ENCODE measurements around the gene ELAVL1. TPM values are rescaled to one million over a fixed set of nuclear protein-coding genes. Genes with fewer than 3 reads are reported as not detected.
A peak's percentile ranks its signal among the peaks of the same experiment; 100 is the strongest.
"Not testable (repeated sequence)": the region's sequence is repeated elsewhere in the genome, so short reads cannot be mapped to it uniquely, and the experiment has no call there.

ELAVL1 gene
- total RNA-seq, 5 donors from 2014 or later (not counting 1 experiment from before 2014, with no cell fraction given): 33.6 to 62.1 (median 57.1) TPM

DNA sequence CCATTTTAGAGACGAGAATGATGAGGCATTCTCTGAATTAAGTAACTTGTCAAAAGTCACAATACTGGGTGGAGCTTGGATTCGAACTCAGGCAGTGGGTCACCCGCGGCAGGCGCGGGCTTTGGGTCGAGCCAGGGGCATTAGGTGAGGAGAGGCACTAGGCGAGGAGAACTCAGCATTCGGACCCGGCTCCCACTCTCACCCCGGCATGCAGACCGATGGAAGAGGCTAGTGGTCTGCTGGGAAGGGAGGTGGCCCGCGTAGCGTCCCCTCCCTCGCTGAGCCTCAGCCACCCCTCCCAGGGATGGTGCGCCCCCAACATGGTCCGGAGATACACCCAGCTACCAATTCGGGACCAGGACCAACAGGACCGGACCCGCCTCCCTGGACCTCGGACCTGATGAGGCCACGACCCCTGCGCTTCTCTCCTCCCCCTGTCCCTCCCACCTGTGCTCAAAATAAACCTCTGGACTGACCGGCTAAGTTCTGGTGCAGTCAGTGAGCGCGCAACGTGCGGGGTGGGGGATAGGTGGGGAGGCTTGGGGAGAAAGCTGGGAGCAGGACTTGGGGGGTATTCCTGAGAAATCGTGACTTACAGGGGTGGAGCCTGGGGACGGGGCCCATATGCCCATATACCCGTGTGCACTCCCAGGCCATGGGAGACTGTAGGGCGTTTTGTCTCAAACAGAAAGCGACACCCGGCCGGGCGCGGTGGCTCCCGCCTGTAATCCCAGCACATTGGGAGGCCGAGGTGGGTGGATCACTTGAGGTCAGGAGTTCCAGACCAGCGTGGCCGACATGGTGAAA lies 86.6 kb downstream of the ELAVL1 start:
- POLR2A ChIA-PET: interaction anchor here in 1 of 2 donors (0.7 to 1.5 kb wide), 2 partner anchors 289 to 453 kb away, joined by 3 to 4 read pairs; partner anchors contain the start of genes PET100 and XAB2
- Mint-ChIP-seq H3K4me3 (peak overlapping the region; percentile 86 to 94 (median 88)), H3K4me1 (peaks cover 29 to 50% (median 35%) of the 10 kb centered on the region in 3 donors), H3K27ac (no peak overlapping the region), H3K36me3 (no peaks in the 10 kb centered on the region), H3K27me3 (peaks cover 10 to 37% of the 10 kb centered on the region in 2 donors), H3K9me3 (no peaks in the 10 kb centered on the region)
- ATAC-seq (replicated peaks in 1 of 4) (no peak), DNase-seq (no peak)
- Histone ChIP-seq H3K27ac (ENCODE audit: low read length) (no peak overlapping the region), H3K9me3 (no peaks in the 10 kb centered on the region), H3K4me1 (ENCODE audit: control insufficient read depth in 1 of 2, extremely low read depth in 1 of 2, insufficient read depth in 2 of 2, low read length in 2 of 2) (peaks cover 17 to 64% of the 10 kb centered on the region in 2 experiments), H3K36me3 (ENCODE audit: control insufficient read depth in 2 of 2, extremely low read depth in 1 of 2, insufficient read depth in 1 of 2, low read length in 1 of 2) (peaks cover 6 to 13% of the 10 kb centered on the region in 2 donors), H3K4me3 (ENCODE audit: control insufficient read depth in 1 of 2, extremely low read depth in 1 of 2, low read length in 1 of 2) (no peak overlapping the region), H3K27me3 (replicated peaks in 1 of 2; ENCODE audit: control insufficient read depth in 2 of 2, extremely low read depth in 1 of 2, insufficient read depth in 2 of 2, low read length in 1 of 2) (peaks cover 3 to 54% of the 10 kb centered on the region in 2 experiments)
- WGBS (ENCODE audit: insufficient coverage): 55% methylated on average over 27 of the region's 42 CpGs
- CTCF ChIA-PET: interaction anchor here in 1 of 2 donors (0.6 to 3.6 kb wide), 5 partner anchors 10 to 83 kb away, joined by 3 to 33 read pairs (median 28); partner anchors contain the start of genes MAP2K7 and TIMM44

DNA sequence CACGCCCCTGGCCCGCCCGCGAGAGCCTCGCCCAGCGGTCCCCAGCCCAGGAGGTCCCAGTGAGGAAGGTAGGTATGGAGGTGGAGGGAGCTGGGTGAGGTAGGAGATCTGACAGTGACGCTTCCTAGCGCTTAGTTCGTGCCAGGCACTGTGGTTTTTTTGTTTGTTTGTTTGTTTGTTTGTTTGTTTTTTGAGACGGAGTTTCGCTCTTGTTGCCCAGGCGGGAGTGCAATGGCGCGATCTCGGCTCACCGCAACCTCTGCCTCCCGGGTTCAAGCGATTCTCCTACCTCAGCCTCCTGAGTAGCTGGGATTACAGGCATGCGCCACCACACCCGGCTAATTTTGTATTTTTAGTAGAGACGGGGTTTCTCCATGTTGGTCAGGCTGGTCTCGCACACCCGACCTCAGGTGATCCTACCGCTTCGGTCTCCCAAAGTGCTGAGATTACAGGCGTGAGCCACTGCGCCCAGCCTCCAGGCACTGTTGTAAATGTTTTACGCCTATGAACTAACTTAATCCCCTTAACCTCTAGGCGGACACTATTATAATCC lies 87.3 kb downstream of the ELAVL1 start:
- POLR2A ChIA-PET: interaction anchor here in 1 of 2 donors (0.7 kb wide), 1 partner anchor 453 kb away, joined by 3 read pairs; no protein-coding TSS in a partner anchor
- H3K36me3 Mint-ChIP-seq; H3K9me3 ChIP-seq; H3K9me3 Mint-ChIP-seq; ATAC-seq (replicated peaks in 1 of 4); DNase-seq; H3K27ac ChIP-seq (ENCODE audit: low read length): not testable (repeated sequence)
- H3K4me3 ChIP-seq (ENCODE audit: control insufficient read depth in 1 of 2, extremely low read depth in 1 of 2, low read length in 1 of 2): peak overlapping the region in 1 of 2 donors; percentile 55
- H3K36me3 ChIP-seq (ENCODE audit: control insufficient read depth in 2 of 2, extremely low read depth in 1 of 2, insufficient read depth in 1 of 2, low read length in 1 of 2): peaks cover 6 to 13% of the 10 kb centered on the region in 2 donors
- H3K4me3 Mint-ChIP-seq: peak overlapping the region in 2 of 3 donors; percentile 9 to 72
- 20% methylated on average over 10 of the region's 29 CpGs for WGBS (ENCODE audit: insufficient coverage)
- peaks cover 29 to 47% (median 35%) of the 10 kb centered on the region in 3 donors for H3K4me1 Mint-ChIP-seq
- peaks cover 17 to 64% of the 10 kb centered on the region in 2 experiments for H3K4me1 ChIP-seq (ENCODE audit: control insufficient read depth in 1 of 2, extremely low read depth in 1 of 2, insufficient read depth in 2 of 2, low read length in 2 of 2)
- CTCF ChIA-PET: interaction anchor here in 1 of 2 donors (0.6 to 1.1 kb wide), 3 partner anchors 10 to 84 kb away, joined by 3 to 6 read pairs (median 3); partner anchors contain the start of gene MAP2K7
- peaks cover 10 to 37% of the 10 kb centered on the region in 2 donors for H3K27me3 Mint-ChIP-seq
- H3K27ac Mint-ChIP-seq: peak overlapping the region in 1 of 2 donors; percentile 28
- peaks cover 3 to 54% of the 10 kb centered on the region in 2 experiments for H3K27me3 ChIP-seq (replicated peaks in 1 of 2; ENCODE audit: control insufficient read depth in 2 of 2, extremely low read depth in 1 of 2, insufficient read depth in 2 of 2, low read length in 1 of 2)

DNA sequence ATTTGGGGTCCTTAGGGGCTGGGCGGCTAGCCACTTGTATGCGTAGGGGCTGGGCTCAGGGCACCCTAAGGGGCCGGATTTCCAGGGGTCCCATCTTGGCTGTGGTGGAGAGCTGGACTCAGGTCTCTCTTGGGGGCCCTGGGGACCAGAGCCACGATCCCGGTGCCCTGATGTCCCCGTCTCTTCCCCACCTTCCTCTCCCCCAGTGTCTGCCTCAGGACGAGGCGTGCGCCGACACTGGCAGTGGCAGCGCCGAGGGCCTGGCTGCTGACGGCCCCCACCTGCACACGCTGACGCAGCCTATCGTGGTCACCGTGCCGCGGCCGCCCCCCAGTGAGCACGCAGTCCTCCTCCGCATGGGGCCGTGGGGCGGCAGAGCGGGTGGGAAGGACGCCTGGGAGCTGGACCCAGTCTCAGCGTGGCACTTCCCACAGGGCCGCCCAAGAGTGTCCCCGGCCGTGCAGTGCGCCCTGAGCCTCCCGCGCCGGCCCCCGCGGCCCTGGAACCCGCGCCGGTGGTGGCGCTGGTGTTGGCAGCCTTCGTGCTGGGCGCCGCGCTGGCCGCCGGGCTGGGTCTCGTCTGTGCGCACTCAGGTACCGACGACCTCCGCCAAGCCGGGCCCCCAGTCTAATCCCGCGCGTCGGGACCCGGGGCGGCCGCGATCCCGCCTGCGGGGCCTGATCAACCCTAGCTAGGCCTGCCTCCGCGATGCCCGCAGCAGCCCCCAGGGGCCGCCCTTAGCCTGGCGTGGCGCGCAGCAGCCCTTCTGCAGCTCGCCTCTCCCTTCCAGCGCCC lies 88.0 kb downstream of the ELAVL1 start:
- Mint-ChIP-seq H3K4me3 (peak overlapping the region; percentile 69 to 76 (median 72)), H3K4me1 (peaks cover 29 to 46% (median 35%) of the 10 kb centered on the region in 3 donors), H3K36me3 (peaks cover 7% of the 10 kb centered on the region), H3K27me3 (peaks cover 10 to 38% of the 10 kb centered on the region in 2 donors), H3K9me3 (no peaks in the 10 kb centered on the region), H3K27ac (no peak overlapping the region)
- Histone ChIP-seq H3K36me3 (ENCODE audit: control insufficient read depth in 2 of 2, extremely low read depth in 1 of 2, insufficient read depth in 1 of 2, low read length in 1 of 2) (peaks cover 6 to 11% of the 10 kb centered on the region in 2 donors), H3K4me3 (ENCODE audit: control insufficient read depth in 1 of 2, extremely low read depth in 1 of 2, low read length in 1 of 2) (peak overlapping the region; percentile 27 to 55), H3K9me3 (no peaks in the 10 kb centered on the region), H3K27ac (ENCODE audit: low read length) (no peak overlapping the region), H3K4me1 (ENCODE audit: control insufficient read depth in 1 of 2, extremely low read depth in 1 of 2, insufficient read depth in 2 of 2, low read length in 2 of 2) (peaks cover 17 to 62% of the 10 kb centered on the region in 2 experiments), H3K27me3 (replicated peaks in 1 of 2; ENCODE audit: control insufficient read depth in 2 of 2, extremely low read depth in 1 of 2, insufficient read depth in 2 of 2, low read length in 1 of 2) (peaks cover 3 to 54% of the 10 kb centered on the region in 2 experiments)
- DNase-seq (peak in 27 of 35 experiments; percentile 25 to 75 (median 45)), ATAC-seq (replicated peaks in 1 of 4) (peak; percentile 8 to 19 (median 15))
- CTCF ChIA-PET: interaction anchor here in 1 of 2 donors (0.6 to 1.1 kb wide), 3 partner anchors 11 to 84 kb away, joined by 3 to 6 read pairs (median 3); partner anchors contain the start of gene MAP2K7
- 1% methylated on average over 69 of the region's 71 CpGs for WGBS (ENCODE audit: insufficient coverage)
- POLR2A ChIA-PET: no interaction called here

DNA sequence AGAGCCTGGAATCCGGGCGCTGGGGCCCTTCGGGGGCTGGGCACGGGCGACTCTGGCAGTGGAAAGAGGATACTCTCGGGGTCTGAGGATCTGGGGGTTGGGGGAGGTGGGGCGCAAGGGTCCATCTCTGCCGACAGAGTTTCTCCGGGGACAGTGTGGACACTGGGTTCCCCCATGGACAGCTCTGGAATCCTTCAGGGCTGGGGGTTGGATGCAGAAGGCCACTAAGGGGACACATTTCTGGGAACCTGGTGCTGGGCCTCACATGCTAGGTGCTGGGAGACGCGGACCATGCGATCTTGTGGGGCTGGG lies 88.5 kb downstream of the ELAVL1 start:
- H3K9me3 Mint-ChIP-seq: no peaks in the 10 kb centered on the region
- H3K4me1 ChIP-seq (ENCODE audit: control insufficient read depth in 1 of 2, extremely low read depth in 1 of 2, insufficient read depth in 2 of 2, low read length in 2 of 2): peaks cover 17 to 57% of the 10 kb centered on the region in 2 experiments
- CTCF ChIA-PET: no interaction called here
- POLR2A ChIA-PET: no interaction called here
- peaks cover 25 to 41% (median 34%) of the 10 kb centered on the region in 3 donors for H3K4me1 Mint-ChIP-seq
- ATAC-seq (replicated peaks in 1 of 4): no peak
- H3K4me3 Mint-ChIP-seq: peak overlapping the region; percentile 69 to 76 (median 72)
- H3K27me3 ChIP-seq (replicated peaks in 1 of 2; ENCODE audit: control insufficient read depth in 2 of 2, extremely low read depth in 1 of 2, insufficient read depth in 2 of 2, low read length in 1 of 2): peaks cover 3 to 54% of the 10 kb centered on the region in 2 experiments
- H3K36me3 Mint-ChIP-seq: peaks cover 10% of the 10 kb centered on the region
- no peak overlapping the region for H3K27ac Mint-ChIP-seq
- peaks cover 8 to 10% of the 10 kb centered on the region in 2 donors for H3K36me3 ChIP-seq (ENCODE audit: control insufficient read depth in 2 of 2, extremely low read depth in 1 of 2, insufficient read depth in 1 of 2, low read length in 1 of 2)
- H3K4me3 ChIP-seq (ENCODE audit: control insufficient read depth in 1 of 2, extremely low read depth in 1 of 2, low read length in 1 of 2): peak overlapping the region; percentile 27 to 55
- H3K9me3 ChIP-seq: no peaks in the 10 kb centered on the region
- WGBS (ENCODE audit: insufficient coverage): 6% methylated on average over 12 of the region's 12 CpGs
- no peak for DNase-seq
- no peak overlapping the region for H3K27ac ChIP-seq (ENCODE audit: low read length)
- H3K27me3 Mint-ChIP-seq: peaks cover 10 to 38% of the 10 kb centered on the region in 2 donors

DNA sequence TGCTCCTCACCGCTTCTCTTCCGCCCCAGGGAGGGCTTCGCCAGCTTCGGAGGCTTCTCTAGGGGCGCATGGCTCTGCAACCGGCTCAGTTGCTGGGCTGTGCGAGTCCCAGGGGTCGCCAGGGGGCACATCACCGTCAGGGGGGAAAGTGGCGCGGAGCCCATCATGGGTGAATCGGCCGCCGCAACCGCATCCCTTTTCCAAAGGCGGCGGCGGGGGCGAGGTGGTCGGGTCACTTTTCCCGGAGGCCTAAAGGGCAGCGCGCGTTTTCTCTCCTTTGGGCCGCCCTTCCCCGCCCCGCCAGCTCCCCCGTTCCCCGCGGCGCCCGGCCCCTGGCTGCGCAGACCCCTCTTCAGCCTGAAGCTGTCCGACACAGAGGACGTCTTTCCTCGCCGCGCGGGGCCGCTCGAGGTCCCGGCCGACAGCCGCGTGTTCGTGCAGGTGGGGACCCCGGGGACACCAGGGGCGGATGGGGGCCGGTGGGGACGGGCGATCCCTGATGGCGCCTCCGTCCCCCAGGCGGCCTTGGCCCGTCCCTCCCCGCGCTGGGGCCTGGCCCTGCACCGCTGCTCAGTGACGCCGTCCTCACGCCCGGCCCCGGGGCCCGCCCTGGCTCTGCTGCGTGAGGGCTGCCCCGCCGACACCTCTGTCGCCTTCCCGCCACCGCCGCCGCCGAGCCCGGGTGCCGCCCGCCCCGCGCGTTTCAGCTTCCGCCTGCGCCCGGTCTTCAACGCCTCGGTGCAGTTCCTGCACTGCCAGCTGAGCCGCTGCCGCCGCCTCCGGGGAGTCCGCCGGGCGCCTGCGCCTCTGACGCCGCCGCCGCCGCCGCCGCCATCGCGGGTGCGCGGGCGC lies 89.1 kb downstream of the ELAVL1 start:
- WGBS (ENCODE audit: insufficient coverage): under 1% methylated on average over 104 of the region's 104 CpGs
- Mint-ChIP-seq H3K27ac (peak overlapping the region in 1 of 2 donors; percentile 11), H3K4me3 (peak overlapping the region; percentile 34 to 72 (median 51)), H3K27me3 (peaks cover 10 to 38% of the 10 kb centered on the region in 2 donors), H3K4me1 (peaks cover 23 to 35% (median 29%) of the 10 kb centered on the region in 3 donors), H3K9me3 (no peaks in the 10 kb centered on the region), H3K36me3 (peaks cover 14% of the 10 kb centered on the region)
- H3K27ac ChIP-seq (ENCODE audit: low read length): no peak overlapping the region
- DNase-seq: peak in 28 of 35 experiments; percentile 23 to 75 (median 46)
- H3K4me1 ChIP-seq (ENCODE audit: control insufficient read depth in 1 of 2, extremely low read depth in 1 of 2, insufficient read depth in 2 of 2, low read length in 2 of 2): peaks cover 14 to 51% of the 10 kb centered on the region in 2 experiments
- ChIA-PET POLR2A (interaction anchor here in 1 of 2 donors (1.0 kb wide), 1 partner anchor 12 kb away, joined by 4 read pairs; the partner anchor contains the start of gene MAP2K7), CTCF (no interaction called here)
- peaks cover 3 to 54% of the 10 kb centered on the region in 2 experiments for H3K27me3 ChIP-seq (replicated peaks in 1 of 2; ENCODE audit: control insufficient read depth in 2 of 2, extremely low read depth in 1 of 2, insufficient read depth in 2 of 2, low read length in 1 of 2)
- ATAC-seq (replicated peaks in 1 of 4): no peak
- peaks cover 4 to 14% of the 10 kb centered on the region in 2 donors for H3K36me3 ChIP-seq (ENCODE audit: control insufficient read depth in 2 of 2, extremely low read depth in 1 of 2, insufficient read depth in 1 of 2, low read length in 1 of 2)
- no peaks in the 10 kb centered on the region for H3K9me3 ChIP-seq
- peak overlapping the region; percentile 31 to 55 for H3K4me3 ChIP-seq (ENCODE audit: control insufficient read depth in 1 of 2, extremely low read depth in 1 of 2, low read length in 1 of 2)
